SU-DHL-6 (cell line): Measurements from ENCODE around the gene GRAP2.

Experiments used
- H2AFZ ChIP-seq: fragments of 200-600 bp; sonication (generic); 2 replicates; pipeline ENCODE4 v1.6.1; 2014; ENCODE audit warnings: low read depth, mild to moderate bottlenecking, moderate library complexity, mixed read lengths, antibody characterized with exemption, low read length; ENCODE audit not compliant: severe bottlenecking
- H3F3A ChIP-seq: fragments of 200-600 bp; shearing (Covaris generic); 2 replicates; pipeline ENCODE4 v1.6.0; 2016; ENCODE audit warnings: antibody characterized with exemption, mild to moderate bottlenecking; ENCODE audit not compliant: insufficient read depth
- H3K27ac ChIP-seq: fragments of 200-600 bp; sonication (generic); 2 replicates; pipeline ENCODE4 v1.5.1; 2016; ENCODE audit warnings: low read depth, mild to moderate bottlenecking, low read length, moderate library complexity, mixed read lengths
- H3K27me3 ChIP-seq: fragments of 200-600 bp; sonication (generic), shearing (Covaris generic); 2 replicates; pipeline ENCODE4 v1.6.0; 2014; ENCODE audit warnings: mild to moderate bottlenecking, low read length
- H3K36me3 ChIP-seq: fragments of 200-600 bp; sonication (generic); 2 replicates; pipeline ENCODE4 v1.6.1; 2014; ENCODE audit warnings: mild to moderate bottlenecking, low read length, mixed read lengths
- H3K4me2 ChIP-seq: fragments of 300-600, 200-600 bp; shearing (Covaris generic), sonication (generic); 2 replicates; pipeline ENCODE4 v1.6.0; 2014; ENCODE audit warnings: low read length, low read depth, mild to moderate bottlenecking; ENCODE audit not compliant: poor library complexity, severe bottlenecking
- H3K4me3 ChIP-seq: fragments of 200-600 bp; sonication (generic); 2 replicates; pipeline ENCODE4 v1.5.1; 2014; ENCODE audit warnings: antibody characterized with exemption, low read length, mild to moderate bottlenecking, mixed read lengths; ENCODE audit not compliant: insufficient read depth, poor library complexity, severe bottlenecking
- H3K79me2 ChIP-seq: fragments of 200-600 bp; sonication (generic); 2 replicates; pipeline ENCODE4 v1.6.1; 2014; ENCODE audit warnings: mild to moderate bottlenecking, low read length, moderate library complexity; ENCODE audit not compliant: insufficient read depth
- H3K9ac ChIP-seq: fragments of 200-600 bp; sonication (generic); 2 replicates; pipeline ENCODE4 v1.7.0; 2014; ENCODE audit warnings: mild to moderate bottlenecking, low read length
- H3K9me2 ChIP-seq: fragments of 200-600 bp; sonication (generic); replicated peaks from 2 replicates; pipeline ENCODE4 v1.6.1; 2014; ENCODE audit warnings: low read length; ENCODE audit not compliant: insufficient read depth
- H3K9me3 ChIP-seq: fragments of 200-600 bp; sonication (generic); 2 replicates; pipeline ENCODE4 v1.6.1; 2014; ENCODE audit warnings: low read length, mixed read lengths; ENCODE audit not compliant: insufficient read depth
- H4K20me1 ChIP-seq: fragments of 200-600 bp; sonication (generic); 2 replicates; pipeline ENCODE4 v1.6.1; 2014; ENCODE audit warnings: low read depth, mild to moderate bottlenecking, antibody characterized with exemption, low read length, moderate library complexity, mixed read lengths
- CTCF ChIP-seq: fragments of 200-600 bp; sonication (generic); IDR thresholded peaks from one replicate; pipeline ENCODE4 v1.5.1; 2017; ENCODE audit warnings: antibody characterized with exemption, mild to moderate bottlenecking, low read length, moderate library complexity; ENCODE audit not compliant: insufficient read depth, poor library complexity, severe bottlenecking
- EZH2phosphoT487 ChIP-seq: fragments of 200-600 bp; sonication (generic), shearing (Covaris generic); conservative IDR thresholded peaks from 2 replicates; pipeline ENCODE4 v1.6.1; 2018; ENCODE audit warnings: mild to moderate bottlenecking, antibody characterized with exemption, low read length, moderate library complexity, mixed read lengths

GRAP2 gene

GRCh38 chr22:39906207-39906606, 5.3 kb downstream of the GRAP2 start:
- TF ChIP-seq EZH2phosphoT487 (no peak), CTCF (no peak)
- no peaks in the 10 kb centered on the region for H3K9me3 ChIP-seq
- no peaks in the 10 kb centered on the region for H3K9me2 ChIP-seq
- no peaks in the 10 kb centered on the region for H4K20me1 ChIP-seq
- no peaks in the 10 kb centered on the region for H3K79me2 ChIP-seq
- H3K36me3 ChIP-seq = no peaks in the 10 kb centered on the region
- no peaks in the 10 kb centered on the region for H3K27me3 ChIP-seq
- no peaks in the 10 kb centered on the region for H3F3A ChIP-seq
- no peak overlapping the region for H2AFZ ChIP-seq
- no peak overlapping the region for H3K4me3 ChIP-seq
- no peak overlapping the region for H3K9ac ChIP-seq
- no peak overlapping the region for H3K4me2 ChIP-seq
- no peak overlapping the region for H3K27ac ChIP-seq

GRCh38 chr22:39907047-39907446, 6.2 kb downstream of the GRAP2 start:
- H3K9me3 ChIP-seq = no peaks in the 10 kb centered on the region
- no peak overlapping the region for H2AFZ ChIP-seq
- H3K4me2 ChIP-seq = no peak overlapping the region
- H3K9ac ChIP-seq = no peak overlapping the region
- no peaks in the 10 kb centered on the region for H4K20me1 ChIP-seq
- no peaks in the 10 kb centered on the region for H3K79me2 ChIP-seq
- H3K4me3 ChIP-seq = no peak overlapping the region
- H3K9me2 ChIP-seq = no peaks in the 10 kb centered on the region
- no peak overlapping the region for H3K27ac ChIP-seq
- no peaks in the 10 kb centered on the region for H3F3A ChIP-seq
- no peaks in the 10 kb centered on the region for H3K36me3 ChIP-seq
- no peaks in the 10 kb centered on the region for H3K27me3 ChIP-seq
- TF ChIP-seq CTCF = no peak
- no peak for TF ChIP-seq EZH2phosphoT487

- H3K36me3 ChIP-seq = no peaks in the 10 kb centered on the region
- H3K27me3 ChIP-seq = no peaks in the 10 kb centered on the region
- H3K27ac ChIP-seq = no peak overlapping the region
- H4K20me1 ChIP-seq = no peaks in the 10 kb centered on the region
- no peaks in the 10 kb centered on the region for H3K9me2 ChIP-seq
- H3F3A ChIP-seq = no peaks in the 10 kb centered on the region
- TF ChIP-seq CTCF = no peak
- no peak for TF ChIP-seq EZH2phosphoT487
- H3K9me3 ChIP-seq = no peaks in the 10 kb centered on the region
- no peak overlapping the region for H3K4me2 ChIP-seq
- no peaks in the 10 kb centered on the region for H3K79me2 ChIP-seq
- no peak overlapping the region for H2AFZ ChIP-seq
- no peak overlapping the region for H3K9ac ChIP-seq
- no peak overlapping the region for H3K4me3 ChIP-seq
Measured at GRCh38 chr22:39907605-39908097, 6.8 kb downstream of the GRAP2 start.
